LNCaP clone FGC (cell line): ENCODE data around the gene KLHL35.

Experiments
- DNase-seq: peaks from one replicate; pipeline ENCODE4 v3.0.0-alpha.2; 2011; ENCODE audit warnings: low read depth
- H3K4me3 ChIP-seq: 2 replicates; pipeline ENCODE4 v1.5.1; 2011; ENCODE audit warnings: mild to moderate bottlenecking, low read depth, low read length, control low read depth
- CTCF ChIP-seq: IDR thresholded peaks from 2 replicates; pipeline ENCODE4 v1.5.1; 2012; ENCODE audit warnings: mild to moderate bottlenecking; ENCODE audit not compliant: control insufficient read depth, insufficient read depth; ENCODE audit errors: extremely low read depth

Gene KLHL35

GRCh38 chr11:75439495-75440120, 6.6 kb upstream of the KLHL35 start:
- no peak for TF ChIP-seq CTCF
- H3K4me3 ChIP-seq = no peak overlapping the region
- DNase-seq = no peak

GRCh38 chr11:75439026-75439425, 6.0 kb upstream of the KLHL35 start:
- no peak overlapping the region for H3K4me3 ChIP-seq
- DNase-seq = no peak
- TF ChIP-seq CTCF = no peak

GRCh38 chr11:75437966-75438659, 5.1 kb upstream of the KLHL35 start:
- H3K4me3 ChIP-seq = no peak overlapping the region
- no peak for DNase-seq
- TF ChIP-seq CTCF = no peak

GRCh38 chr11:75436806-75437205, 3.8 kb upstream of the KLHL35 start:
- H3K4me3 ChIP-seq = no peak overlapping the region
- TF ChIP-seq CTCF = no peak
- DNase-seq = no peak

- H3K4me3 ChIP-seq = no peak overlapping the region
- no peak for DNase-seq
- TF ChIP-seq CTCF = no peak
Observed at GRCh38 chr11:75435571-75435925, 2.5 kb upstream of the KLHL35 start.

- no peak for DNase-seq
- no peak overlapping the region for H3K4me3 ChIP-seq
- no peak for TF ChIP-seq CTCF
Observed at GRCh38 chr11:75434886-75435570, 2.0 kb upstream of the KLHL35 start.
